Smooth muscle cell of the brain vasculature (primary cell): Measurements from ENCODE around the gene COL27A1.
A peak's percentile ranks its signal among the peaks of the same experiment; 100 is the strongest.

ENCODE experiments used
- DNase-seq: peaks from one replicate; pipeline ENCODE4 v3.0.0-alpha.2; 2012; ENCODE audit warnings: low read depth, low spot score

The COL27A1 gene

GRCh38 chr9:114155263-114155994 is at the start of gene COL27A1:
COL27A1 (plus strand) TSS chr9:114155537; CDS start chr9:114155951, 414 bp downstream.
- peak; percentile 44 for DNase-seq

DNA sequence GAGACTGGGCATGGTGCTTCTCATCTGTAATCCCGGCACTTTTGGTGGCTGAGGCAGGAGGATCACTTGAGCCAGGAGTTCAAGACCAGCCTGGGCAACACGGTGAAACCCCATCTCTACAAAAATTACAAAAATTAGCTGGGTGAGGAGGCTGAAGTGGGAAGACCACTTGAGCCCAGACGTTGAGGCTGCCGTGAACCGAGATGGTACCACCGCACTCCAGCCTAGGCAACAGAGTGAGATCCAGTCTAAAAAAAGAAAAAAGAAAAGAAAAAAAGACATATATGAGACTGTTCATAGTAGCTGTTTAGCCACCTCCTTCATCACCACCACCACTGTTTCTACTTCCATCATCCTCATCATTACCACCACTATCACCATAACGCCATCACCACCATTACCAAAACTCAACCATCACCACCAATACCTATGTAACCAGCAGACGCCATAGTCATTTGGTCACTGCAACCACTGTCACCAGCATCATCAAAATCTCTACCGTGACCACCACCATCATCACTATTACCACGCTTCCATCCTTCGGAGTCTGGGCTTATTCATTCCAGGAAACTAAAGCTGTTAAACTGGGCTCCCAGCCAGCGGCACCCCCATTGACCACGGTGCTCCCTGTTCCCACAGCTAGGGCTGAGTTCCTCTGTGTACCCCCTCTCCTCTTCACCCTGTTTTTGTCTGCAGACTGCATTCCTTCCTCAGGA is 47.9 kb upstream of the COL27A1 start:
- no peak for DNase-seq

- DNase-seq = peak; percentile 61
These were observed 47.1 kb upstream of the COL27A1 start for GRCh38 chr9:114108016-114108833.

DNA sequence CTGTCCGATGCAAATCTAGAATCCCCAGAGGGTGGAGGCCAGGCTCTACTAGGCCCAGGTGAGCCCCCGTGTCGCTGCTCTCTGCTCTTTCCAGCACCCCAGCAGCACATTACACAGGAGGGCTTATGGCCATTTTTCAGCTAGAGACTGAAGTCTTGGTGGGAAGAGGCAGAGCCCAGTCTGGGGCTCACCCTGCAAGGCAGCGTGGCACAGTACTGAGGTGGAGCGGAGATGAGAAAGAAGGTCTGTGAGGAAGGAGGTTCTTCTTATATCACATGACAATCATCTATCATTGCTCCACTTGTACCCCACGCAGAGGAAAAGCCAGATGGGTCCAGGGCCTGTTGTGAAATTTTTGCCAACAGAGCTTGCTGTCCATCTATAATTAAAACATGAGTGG is 46.2 kb upstream of the COL27A1 start:
- no peak for DNase-seq

- no peak for DNase-seq
These were observed 45.2 kb upstream of the COL27A1 start for GRCh38 chr9:114110180-114110579.

- DNase-seq = no peak
These were observed 43.0 kb upstream of the COL27A1 start for GRCh38 chr9:114112325-114112724.

- peak; percentile 6 for DNase-seq
These were observed 42.4 kb upstream of the COL27A1 start for GRCh38 chr9:114112778-114113584.

GRCh38 chr9:114114364-114114763 is 41.0 kb upstream of the COL27A1 start:
- no peak for DNase-seq

- DNase-seq = no peak
These were observed 39.6 kb upstream of the COL27A1 start for GRCh38 chr9:114115654-114116125.

DNA sequence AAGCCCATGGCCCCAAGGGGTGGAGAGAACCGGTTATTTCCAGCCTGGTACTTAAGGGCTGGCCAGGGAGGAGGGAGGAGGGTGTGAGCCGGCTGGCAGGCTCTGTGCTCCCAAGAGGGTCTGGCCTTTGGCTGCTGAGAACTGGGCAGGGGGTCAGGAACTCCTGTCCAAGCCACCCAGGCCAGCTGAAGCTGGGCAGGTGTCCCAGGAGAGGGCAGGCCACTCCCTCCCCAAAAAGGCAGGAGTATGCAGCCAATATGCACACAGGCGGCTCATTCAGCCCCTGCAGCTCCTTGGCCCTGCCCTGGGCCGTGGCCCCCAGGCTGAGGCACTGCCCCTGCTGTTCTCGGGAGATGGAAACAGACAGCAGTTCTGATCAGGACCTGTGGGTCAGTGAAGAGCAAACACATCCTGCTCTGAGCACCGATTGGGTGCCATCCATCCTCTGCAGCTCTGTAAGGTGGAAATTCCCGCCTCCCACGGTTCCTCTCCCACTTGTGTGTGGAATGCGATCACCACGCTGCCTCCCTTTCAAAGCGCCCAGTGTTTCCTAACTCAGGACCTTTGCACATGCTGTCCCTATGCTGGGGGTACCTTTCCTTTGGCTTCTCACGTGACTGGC is 39.1 kb upstream of the COL27A1 start:
- DNase-seq = no peak

DNA sequence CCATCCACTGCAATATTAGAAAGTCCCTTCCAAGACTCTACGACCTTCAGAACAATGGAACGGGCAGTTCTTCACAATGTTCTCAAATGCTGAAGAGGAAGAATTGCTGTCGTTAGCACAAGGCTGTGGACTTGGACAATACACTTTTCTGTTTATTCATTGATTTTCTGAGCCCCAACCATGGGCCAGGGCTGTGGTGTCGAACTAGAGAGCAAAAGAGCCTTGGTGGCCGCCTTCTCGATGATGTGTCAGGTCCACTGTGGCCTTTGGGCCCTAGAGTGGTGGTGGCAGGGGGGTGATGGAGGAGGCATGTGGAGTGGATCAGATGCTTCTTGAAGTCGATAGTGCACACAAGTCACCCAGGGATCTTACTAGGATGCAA is 37.7 kb upstream of the COL27A1 start:
- no peak for DNase-seq

GRCh38 chr9:114117996-114118830 is 37.1 kb upstream of the COL27A1 start:
- DNase-seq = no peak

- DNase-seq = no peak
These were observed 35.8 kb upstream of the COL27A1 start for GRCh38 chr9:114119242-114120191.

DNA sequence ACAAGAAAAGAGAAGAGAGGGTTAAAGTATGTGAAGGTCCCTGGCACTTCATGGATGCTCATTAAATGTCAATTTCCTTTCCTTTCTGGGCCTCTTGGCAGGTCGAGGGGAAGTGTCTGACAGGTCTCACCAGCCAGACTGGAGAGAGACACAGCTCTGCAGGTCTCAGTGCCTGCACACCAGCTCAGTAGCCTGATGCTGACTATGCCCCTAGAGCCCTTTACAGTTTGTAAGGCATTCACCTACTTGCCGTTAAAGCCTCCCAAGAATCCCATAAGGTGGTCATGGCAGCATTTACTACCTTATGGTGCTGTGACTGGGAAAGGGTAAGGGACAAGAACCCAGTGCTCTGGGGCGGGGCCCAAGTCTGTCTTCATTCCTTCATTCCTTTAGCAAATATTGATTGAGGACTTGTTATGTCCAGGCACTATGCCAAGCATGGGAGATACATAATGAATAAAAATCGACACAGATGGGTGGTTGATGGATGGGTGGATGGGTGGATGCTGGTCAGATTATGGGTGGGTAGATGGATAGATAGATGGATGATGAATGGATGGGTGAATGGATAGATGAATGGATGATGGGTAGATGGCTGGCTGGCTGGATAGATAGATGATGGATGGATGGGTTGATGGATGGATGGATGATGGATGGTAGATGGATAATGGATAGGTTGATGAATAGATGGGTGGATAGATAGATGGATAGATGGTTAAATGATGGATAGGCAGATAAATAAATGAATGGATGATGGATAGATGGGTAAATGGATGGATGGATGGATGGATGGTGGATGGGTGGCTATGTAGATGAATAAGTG is 34.9 kb upstream of the COL27A1 start:
- no peak for DNase-seq

DNA sequence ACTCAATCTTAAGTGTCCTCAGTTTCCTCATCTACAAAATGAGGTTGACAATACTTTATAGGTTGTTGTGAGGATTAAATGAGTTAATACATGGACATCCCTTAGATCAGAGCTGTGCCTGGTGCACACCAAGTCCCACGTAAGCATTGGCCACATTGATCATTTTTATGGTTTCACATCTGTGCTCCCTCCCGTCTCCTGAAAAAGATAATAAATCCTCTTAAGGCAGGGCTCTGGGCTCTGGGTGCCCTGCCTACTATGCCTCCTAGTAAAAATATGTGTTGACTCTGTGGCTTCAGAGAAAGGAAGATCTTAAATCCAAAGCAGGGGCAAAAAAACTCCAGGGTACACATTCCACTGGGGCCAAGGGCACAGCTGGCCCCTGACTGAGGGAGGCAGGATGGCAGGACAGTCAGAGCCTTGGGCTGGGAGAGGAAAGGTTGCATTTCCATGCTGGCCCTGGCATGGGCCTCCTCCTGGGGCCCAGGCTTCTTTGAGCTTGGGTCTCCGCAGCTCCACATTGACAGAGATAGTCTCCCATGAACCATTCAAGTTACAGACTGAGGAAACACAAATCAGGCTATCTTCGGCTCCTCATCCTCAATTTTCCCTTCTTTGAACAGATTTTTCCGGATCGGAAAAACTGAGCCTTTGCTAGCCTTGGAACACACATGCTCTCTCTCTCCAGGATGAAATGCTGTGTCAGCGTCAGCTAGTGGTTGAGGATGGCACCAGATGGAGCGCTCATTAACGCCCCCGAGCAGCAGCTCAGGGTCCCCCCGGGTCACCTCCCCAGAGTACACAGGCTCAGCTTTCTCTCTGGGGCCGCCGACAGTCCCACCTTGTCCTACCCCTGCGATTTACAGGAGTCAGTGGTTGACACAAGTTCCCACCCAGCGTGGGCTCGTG is 33.9 kb upstream of the COL27A1 start:
- DNase-seq = no peak

DNA sequence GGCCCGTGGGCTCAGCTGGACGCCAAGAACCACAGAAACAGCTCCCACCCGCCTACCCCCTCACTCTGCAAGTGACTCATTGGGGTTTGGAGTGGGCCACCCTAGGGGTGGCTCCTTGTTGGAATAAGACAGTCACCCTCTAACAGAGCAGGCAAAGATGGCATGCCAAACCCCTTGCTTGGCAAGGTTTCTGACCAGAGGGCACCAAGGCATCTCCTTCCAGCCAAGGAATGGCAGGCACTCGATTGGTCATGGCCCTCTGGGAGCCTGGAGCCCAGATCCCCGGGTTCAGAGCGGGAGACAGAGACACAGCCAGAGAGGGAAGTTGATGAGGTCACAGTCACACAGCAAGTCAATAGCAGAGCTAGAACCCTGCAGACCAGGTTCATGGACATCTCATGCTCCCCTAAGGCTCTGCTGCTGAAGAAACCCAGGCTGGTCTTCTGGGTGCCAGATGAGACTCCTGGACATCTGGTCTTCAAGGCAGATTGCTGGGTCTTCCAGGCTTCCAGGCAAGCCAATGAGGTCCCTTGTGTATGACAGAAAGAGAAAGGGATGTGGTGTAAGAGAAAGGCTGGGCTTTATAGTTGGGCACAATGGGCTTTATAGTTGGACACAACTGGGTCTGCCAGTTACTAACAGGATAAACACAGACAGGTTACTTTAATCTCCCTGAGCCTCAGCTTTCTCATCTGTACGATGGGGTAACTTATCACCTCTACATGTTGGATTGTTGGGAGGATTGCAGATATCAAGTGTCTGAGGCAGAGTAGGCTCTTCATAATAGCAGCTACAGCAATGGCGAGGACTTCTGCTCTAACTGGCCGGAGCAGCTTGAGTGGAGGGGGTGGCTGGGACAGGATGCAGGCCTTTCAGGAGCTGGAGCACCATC is 33.0 kb upstream of the COL27A1 start:
- no peak for DNase-seq
